ENCODE results near the gene PRKCE.
A peak's percentile ranks its signal among the peaks of the same experiment; 100 is the strongest.

PRKCE gene

DNA sequence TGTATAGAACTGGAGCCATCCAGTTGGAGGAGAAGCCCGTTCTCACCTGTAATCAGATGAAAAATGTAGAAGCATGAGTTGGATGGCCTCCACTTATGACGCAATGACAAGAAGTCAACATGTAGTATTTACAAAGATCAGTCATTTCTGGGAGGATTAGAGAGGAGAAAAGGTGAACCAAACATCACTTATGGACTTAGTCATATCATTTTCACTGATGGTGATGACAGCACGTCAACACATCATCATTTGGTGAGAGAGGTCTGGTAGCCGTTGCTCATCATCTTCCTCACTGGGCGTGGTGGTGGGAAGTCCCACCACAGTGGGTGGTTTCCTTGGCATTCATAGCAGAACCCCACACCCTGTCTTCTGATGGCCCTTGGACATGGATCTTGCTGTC lies 381.5 kb downstream of the PRKCE start:
- no peak for DNase-seq

DNA sequence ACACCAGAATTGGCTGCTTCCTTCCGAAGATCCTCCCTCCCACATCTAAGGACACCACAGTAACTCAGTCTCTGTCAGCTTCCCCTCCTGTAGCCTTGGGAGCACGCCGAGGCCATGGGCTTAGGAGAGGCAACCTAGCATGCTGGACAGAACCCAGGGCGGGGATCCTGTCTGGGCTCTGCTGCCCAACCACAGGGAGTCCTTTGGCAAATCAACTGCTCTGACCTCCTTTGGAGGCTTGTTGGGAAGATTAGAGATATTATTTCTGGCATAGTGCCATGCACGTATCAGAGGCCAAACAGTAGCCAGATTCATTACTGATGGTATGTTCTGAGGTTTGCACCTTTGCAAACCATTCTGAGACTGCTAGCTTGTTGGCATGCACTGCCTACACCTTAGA lies 383.1 kb downstream of the PRKCE start:
- peak; percentile 48 for DNase-seq

DNA sequence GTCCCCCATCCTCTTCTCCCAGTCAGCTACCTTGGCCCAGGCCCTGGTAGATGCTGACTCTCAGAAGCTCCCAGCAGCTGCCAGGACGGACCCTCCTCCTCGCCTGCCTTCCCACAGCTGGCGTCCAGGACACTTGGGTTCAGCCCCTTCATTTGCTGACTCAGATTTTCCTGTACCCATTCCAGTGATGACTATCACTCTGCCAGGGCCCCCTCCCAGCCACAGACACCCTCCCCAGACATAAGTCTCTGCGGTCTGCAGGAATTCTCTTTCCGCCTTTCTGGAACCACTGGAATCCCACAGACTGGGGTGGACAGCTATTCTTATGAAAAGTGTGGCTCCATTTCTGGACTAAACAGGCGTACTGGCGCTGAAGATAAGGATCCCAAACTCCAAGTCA lies 385.5 kb downstream of the PRKCE start:
- no peak for DNase-seq

DNA sequence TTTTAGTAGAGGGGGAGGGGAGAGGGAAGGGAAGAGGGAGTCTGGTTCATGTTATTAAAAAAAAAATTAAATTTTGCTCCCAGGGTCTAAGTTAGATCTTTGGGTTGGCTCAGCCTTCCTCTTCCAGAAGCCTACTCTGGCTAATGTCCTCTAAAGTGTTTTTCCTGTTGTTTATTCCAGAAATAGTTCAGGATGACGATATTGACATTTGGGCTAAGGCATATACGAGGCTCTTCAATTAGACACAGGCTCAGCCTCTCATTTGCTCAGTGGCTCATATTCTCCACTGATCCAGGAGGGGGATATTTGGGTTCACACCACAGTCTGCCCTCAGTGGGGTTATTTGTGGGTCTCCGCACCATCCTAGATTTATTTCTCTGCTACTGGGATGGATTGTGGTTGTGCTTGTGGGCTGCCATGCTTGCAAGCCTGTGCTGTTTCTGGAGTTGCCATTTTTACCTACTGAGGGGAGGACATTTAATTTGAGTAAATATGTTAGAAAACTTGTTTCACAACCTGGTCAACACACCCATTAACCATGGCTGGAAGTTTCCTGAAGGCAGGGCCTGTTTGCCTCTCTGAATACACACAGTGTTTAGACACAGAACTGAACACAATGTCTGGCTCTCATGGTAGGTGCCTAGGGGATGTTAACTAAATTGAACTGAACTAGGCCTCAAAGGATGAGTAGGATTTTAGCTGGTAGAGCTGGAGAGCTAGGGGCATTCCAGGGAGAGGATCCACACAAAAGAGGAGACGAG lies 388.2 kb downstream of the PRKCE start:
- DNase-seq, result no peak

DNA sequence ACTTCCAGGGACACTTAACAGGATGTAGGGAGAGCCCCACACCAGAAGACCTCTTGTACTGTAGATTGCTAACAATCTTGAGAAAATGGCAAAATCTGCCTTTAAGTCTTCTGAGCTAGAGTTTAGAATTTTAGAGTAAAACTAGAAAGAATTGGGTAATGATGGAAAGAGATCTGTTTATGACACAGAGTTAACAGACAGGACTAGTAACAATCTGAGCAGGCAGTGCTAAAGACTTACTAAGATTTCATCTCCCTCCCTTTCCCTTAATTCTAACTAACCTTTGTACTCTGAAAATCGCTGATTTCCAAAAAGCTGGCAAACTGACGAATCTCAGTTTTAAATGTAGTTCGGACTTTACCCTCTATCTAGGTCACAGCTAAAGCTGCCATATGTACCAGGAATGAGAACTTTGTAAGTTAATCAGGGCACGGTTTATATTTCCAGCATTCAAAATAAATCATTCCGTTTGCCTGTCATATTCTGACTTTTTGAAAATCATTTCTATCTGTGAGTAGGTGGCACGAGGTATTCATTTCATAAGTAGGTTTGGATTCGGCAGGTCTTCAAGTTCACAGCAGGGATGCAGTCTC lies 389.2 kb downstream of the PRKCE start:
- DNase-seq, result no peak

DNA sequence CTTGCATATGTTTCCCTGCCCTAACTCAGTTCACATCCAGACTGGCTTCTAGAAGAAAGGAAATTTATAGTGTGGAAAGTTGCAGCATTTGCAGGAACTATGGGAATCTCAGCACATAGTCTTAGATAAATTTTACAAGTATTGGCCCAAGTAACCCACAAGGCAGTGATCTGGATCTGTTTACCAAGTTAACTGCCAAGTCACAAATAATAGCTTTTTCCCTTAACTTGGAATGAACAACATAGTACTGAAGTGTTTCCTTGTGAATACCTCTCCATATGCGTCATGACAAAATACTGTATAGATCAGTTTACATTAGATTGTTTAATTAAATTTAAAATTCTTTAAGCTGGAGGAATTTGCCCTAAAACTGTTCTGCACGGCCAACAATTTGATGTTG lies 390.0 kb downstream of the PRKCE start:
- DNase-seq, result no peak

DNA sequence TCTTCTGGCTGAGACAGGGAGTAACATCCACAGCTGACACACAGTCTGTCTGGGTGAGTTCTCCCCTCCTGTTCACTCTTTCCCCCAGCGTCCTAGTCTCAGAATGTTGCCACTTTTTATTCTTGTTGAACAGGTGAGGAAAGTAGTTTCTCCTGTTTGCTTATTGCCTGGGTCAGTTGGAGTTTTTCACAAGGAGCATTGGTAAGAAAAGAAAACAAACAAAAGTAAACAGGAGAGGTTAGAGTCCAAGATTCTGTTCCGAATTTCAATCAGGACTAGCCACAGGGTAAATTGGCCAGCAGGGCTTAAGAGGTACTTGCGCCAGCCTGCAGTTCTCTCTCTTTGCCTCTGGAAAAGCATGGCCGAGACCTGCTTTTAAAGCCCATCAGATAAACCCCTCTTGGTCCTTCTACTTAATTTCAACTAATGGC lies 390.7 kb downstream of the PRKCE start:
- DNase-seq, result no peak

DNA sequence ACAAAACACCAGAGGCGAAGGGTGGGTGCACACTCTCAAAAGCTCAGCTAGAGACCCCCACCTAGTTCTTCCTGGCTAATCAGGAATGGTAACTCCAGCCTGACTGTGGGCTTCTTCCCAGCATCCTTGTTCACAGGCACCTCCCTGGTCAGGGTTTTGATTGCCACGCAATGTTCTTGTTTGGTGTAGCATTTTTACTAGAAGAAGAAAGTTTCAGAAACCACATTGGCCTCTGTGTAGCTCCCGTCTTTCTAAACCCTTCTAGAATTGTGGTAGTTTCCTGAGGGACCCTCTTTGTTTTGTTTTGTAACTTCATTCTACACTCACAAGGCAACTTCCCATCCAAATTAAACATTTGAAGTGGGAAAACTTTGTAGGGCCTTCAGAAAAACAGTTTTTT lies 391.2 kb downstream of the PRKCE start:
- DNase-seq, result no peak

DNA sequence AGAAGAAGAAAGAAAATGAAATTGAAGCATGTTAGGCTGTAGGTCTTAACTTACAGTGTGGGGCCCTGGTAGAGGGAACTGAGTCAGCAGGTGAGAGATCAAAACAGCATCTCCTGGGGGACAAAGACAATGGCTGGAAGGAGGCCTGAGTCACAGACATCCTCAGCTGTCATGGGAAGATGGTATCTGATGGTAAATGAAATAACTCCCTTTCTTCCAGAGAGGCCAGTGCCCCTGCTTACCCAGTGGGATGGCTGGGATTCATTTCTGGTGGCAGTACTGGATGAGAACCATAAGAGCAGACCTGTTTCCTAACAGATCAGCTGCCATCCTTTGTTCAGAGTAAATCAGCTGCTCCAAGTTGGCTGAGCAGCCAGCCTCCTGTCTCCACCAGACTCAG lies 394.4 kb downstream of the PRKCE start:
- no peak for DNase-seq

DNA sequence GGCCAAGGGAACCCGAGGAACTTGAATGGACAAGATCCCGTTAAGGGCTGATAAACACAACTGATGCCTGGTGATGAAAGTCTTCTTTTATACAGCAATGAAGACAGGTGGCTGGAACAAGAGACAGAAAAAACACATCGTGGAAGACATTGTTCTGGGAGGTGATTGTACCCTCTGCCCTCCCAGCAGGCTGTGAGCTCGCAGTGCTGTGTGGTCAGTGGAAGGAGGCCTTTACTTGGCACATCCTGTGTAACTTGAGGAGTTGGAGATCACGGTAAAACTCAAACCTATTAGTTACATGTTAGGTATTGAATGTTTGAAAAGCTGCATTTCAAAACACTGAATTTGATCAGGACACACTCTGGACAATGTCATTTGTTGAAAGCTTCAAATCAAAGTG lies 395.8 kb downstream of the PRKCE start:
- DNase-seq, result no peak

DNA sequence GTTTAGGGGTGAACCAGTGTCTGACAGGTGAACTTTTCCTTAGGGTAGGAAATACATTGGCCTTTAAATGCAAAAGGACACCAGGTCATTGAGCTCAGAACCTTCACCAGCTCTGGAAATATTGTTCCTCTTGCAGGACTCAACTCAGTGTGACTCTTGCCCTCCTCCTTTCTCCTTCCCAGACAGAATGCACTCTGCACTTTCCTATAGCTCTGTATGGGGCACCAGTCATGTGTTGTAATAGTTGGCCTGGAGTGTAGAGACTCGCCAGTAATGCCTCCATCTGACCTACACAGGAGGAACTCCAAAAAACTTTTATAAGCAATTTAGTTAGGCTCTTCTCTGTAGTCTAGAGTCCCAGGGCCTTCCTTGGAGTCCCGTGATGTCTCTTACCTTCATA lies 397.2 kb downstream of the PRKCE start:
- no peak for DNase-seq

DNA sequence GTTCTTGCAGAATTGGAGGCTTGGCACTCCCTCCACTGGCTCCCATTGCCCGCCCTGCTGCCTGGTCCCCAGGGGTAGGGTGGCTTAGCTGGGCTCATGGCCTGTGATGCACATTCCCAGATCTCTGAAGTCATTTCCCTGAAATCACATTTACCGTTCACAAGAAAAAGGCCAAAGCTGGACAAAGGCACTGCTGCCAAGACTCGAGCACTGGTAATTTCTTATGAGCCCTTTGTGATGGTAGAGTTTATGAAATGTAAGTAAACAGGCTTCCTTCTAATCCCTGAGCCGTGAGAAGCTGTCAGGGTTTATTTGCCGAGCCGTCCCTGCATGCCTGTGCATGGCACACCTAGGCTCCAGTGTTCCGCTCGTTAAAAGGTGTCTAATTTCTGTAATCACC lies 398.6 kb downstream of the PRKCE start:
- no peak for DNase-seq

DNA sequence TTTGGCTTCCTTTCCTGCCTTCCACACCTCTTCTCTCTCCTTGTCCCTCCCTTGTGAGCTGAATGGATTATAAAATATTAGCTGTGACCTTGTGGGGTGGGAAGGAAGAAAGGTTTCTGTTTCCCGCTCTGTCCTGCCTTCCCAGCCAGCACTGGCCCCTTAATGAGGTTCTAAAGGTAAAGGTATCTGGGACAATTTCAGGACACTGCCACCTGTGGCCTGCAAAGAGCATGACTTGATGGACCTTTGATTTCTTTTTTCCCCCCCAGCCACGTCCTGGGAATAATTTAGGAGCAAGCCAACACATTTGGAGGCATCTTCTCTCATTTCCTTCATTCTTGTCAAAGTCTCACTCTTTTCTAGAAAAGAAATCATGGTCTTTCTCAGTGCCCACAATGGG lies 399.0 kb downstream of the PRKCE start:
- no peak for DNase-seq

DNA sequence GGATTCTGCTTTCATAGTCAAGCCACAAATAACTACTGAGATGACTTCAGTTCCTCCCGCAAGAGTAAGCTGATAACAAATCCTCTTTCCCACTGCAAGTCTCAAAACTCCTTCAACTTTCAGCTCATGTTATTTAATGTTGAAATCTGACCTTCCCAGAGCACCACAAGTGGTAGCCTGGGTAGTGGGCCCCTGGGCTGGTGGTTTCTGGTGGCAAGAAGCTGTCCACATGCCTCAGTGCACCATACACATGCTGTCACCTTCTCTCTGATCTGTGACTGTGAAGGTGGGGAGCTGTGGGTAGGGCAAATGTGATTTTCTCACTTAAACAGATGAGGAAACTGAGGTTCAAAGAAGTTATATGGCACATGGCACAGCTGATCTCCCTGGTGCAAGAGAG lies 399.6 kb downstream of the PRKCE start:
- DNase-seq, result no peak

DNA sequence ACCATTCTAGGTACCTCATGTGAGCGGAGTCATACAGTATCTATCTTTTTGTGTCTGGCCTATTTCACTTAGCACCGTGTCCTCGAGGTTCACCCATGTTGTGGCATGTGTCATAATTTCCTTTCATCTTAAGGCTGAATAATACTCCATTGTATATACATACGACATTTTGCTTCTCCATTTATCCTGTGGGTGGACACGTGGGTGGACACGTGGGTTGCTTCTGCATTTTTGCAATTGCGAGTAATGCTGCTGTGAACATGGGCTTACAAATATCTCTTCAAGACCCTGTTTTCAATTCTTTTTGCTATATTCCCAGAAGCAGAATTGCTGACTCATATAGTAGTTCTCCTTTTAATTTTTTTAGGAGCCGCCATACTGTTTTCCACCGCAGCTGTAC lies 402.1 kb downstream of the PRKCE start:
- DNase-seq, result no peak

DNA sequence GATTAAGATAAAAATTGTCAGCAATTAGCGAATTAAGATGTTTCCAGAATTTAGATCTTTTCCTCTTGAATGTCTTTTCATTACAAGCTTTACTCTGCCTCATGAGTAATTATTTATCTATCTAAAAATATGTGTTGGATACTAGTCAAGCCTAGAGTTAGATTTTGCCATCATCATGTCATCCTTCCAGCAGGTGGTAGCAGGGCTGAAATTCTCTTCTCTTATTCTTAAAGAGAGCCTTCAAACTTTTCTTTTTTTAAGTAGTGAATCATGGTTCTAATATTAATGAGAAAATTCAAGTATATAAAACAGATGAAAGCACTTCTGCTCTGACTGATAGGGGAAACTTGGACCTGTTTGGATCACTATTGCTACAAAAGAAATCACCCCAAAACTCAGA lies 405.1 kb downstream of the PRKCE start:
- DNase-seq, result no peak

DNA sequence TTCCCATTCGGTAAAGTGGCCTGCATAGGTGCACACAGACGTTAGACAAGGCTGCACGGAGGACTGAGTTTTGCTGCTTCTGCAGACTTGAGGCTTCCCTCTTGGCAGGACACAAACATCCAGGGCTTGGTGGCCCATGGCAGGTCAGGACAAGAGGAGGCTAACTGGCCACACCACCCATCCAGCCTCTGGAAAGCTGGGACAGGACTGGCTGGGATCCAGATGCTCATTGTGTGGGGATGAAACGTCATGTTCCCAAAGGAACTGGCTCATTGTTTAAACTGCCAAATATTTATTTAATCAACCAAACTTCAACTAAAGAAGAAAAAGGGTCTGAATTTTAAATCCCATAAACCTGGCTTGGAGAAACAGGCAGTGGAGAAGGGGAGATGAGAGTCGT lies 406.7 kb downstream of the PRKCE start:
- DNase-seq, result no peak

DNA sequence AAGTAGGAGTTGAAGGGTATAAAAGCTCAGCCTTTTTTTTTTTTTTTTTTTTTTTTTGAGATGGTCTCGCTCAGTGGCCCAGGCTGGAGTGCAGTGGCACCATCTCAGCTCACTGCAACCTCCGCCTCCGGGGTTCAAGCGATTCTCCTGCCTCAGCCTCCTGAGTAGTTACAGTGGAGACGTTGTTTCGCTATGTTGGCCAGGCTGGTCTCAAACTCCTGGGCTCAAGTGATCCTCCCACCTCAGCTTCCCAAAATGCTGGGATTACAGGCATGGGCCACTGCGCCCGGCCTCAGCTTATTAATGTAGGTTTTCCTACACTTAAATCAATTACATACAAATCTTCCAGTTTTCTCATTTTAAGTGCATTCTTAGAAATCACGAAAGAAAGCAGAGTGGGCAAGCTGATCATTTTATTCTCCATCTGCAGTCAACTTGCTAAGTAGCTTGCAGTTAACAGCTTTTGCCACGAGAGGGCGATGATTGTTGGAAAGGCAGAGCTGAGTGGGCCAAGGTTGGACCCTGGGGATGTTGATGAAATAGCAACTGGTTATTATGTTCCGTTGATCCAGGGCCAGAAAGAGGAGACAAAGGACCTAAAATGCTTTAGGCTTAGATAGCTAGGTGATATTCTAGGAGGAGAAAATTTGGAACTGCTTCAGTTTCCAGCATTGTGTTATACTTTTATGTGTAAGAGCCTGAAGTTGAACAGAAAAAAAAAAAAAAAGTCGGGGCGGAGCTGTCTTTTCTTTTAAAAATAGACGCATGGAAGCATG lies 411.4 kb downstream of the PRKCE start:
- DNase-seq, result peak; percentile 69

DNA sequence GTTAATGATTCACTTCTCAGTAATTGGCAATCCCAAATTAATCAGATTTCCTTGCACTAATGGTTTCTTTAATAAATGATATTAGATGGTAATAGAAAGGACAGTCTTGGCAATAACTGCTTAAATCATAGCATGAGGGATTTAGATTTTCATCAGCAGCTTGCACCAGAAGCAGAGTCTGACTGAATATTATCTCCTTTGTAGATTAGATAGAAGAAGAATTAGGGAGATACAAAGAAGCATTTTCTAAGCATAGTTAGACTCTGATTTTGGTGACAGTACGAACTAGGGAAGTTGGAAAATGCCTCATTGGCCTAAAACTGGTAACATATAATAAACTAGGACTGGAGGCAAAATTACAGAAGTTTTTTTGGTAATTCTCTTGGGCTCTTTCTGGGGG lies 412.9 kb downstream of the PRKCE start:
- DNase-seq, result no peak

DNA sequence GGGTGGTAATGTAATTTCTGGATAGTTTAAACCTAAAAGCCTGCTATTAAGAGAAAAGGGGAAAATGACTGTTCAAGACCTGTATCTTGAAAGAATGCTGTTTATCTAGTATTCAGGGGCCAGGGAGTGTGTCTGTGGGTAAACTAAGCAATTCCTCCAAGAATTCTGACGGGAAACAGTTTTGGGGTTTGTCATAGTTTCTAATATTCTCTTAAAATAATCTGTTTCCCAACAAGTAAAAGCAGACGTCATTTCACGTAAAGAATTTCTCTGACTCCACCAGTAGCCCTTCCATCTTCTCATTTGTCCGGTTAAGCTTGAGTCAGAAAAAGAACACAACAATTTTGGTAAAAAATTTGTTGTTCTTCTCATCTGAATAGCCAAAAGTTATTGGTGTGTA lies 413.7 kb downstream of the PRKCE start:
- DNase-seq, result peak; percentile 53

DNA sequence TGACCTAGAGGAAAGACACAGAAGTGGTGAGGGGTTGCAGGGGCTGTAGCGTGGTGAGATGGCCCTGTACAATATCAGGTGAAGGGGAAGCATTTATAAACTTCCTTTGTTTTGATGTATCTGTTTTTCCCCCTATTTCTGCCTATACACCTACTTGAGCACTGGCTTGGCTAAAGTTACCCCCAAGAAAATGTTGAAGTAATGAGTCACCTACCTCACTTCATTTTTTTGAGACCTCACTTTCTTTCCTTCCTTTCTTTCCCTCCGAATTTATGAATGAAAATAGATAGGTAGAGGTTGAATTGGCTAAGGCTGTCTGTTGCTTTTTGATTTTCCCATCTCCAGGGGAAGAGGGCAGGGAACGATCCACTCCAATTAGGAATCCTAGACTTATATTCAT lies 414.6 kb downstream of the PRKCE start:
- DNase-seq, result no peak

DNA sequence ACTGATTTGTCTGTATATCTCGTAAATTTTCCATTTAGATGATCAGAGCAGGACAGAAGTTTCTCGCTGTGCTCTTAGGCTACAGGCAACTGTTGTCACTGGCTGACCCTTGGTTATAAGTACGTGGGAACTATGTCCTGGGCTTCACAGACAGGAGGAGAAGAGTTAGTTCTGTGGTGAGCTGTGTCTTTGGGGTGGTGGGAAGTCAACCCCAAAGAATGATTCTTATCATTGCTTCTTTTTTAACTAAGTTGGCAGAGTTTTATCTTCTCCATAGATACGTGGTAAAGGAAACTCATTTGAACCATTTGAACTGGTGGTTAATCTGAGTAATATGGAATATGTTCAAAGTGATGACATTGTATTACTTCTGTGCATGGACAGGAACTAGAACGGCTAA lies 415.1 kb downstream of the PRKCE start:
- peak; percentile 51 for DNase-seq

DNA sequence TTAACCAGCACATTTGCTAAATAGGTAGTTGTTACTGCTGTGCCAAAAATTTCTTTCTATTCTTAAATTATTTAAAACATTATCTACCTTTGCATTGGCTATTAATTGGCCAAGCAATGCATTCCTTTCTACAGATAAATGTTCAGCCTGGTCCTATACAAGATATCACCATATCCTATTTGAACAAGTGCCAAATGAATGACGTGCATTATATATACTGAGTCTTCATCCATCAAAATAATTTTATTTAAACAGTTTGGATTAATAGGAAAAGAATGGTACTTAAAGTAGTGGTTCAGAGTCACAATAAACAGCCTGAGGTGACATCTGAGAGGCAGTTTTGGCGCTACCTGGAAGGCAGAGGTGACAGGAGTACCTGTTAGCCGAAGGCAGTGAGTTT lies 415.6 kb downstream of the PRKCE start:
- DNase-seq, result no peak

All from NCI-H226 (cell line).